Ascending aorta (tissue), 2 donors: ENCODE measurements around the gene MOSMO. TPM values are rescaled to one million over a fixed set of nuclear protein-coding genes. Genes with fewer than 3 reads are reported as not detected.

Source experiments
- DNase-seq, 2 donors: peaks; one replicate each; pipeline ENCODE4 v3.0.0-alpha.2; 2019; ENCODE audit warnings: low spot score in 2 of 2
- H3K27ac ChIP-seq, 2 donors: fragments of 200-600 bp; sonication (generic); one replicate each; pipeline ENCODE4 v1.5.1; 2016 to 2017; ENCODE audit warnings: mild to moderate bottlenecking in 1 of 2
- H3K27me3 ChIP-seq: fragments of 200-600 bp; sonication (generic); one replicate; pipeline ENCODE4 v1.5.1; 2017
- H3K36me3 ChIP-seq, 2 donors: fragments of 200-600 bp; sonication (generic); one replicate each; pipeline ENCODE4 v1.5.1; 2016
- H3K4me1 ChIP-seq, 2 donors: fragments of 200-600 bp; sonication (generic); one replicate each; pipeline ENCODE4 v1.5.1; 2016 to 2017; ENCODE audit warnings: mild to moderate bottlenecking in 1 of 2
- H3K4me3 ChIP-seq, 2 donors: fragments of 200-600 bp; sonication (generic); one replicate each; pipeline ENCODE4 v1.5.1; 2016 to 2017; ENCODE audit warnings: mild to moderate bottlenecking in 1 of 2
- H3K9me3 ChIP-seq, 2 donors: fragments of 200-600 bp; sonication (generic); one replicate each; pipeline ENCODE4 v1.5.1; 2016
- CTCF ChIP-seq, 3 experiments: fragments of 200-600 bp in 2 of 3; fragments of 450-650 bp in 1 of 3; sonication (generic) in 2 of 3; IDR thresholded peaks; one replicate each; pipeline ENCODE4 v1.5.1; 2016 to 2019; ENCODE audit warnings: antibody characterized with exemption in 3 of 3, mild to moderate bottlenecking in 1 of 3, moderate library complexity in 1 of 3
- intact Hi-C: fragments of 100-400 bp; cut with DNase I; formaldehyde crosslinking; loops from one replicate; pipeline ENCODE4 v1.15.1; 2023
- total RNA-seq: library from RNA; depleted of rRNA; stranded (reverse); fragments of >200 nt; gene quantifications from one replicate; pipeline ENCODE4 v1.1.0, GENCODE V29; 2016

MOSMO gene
- total RNA-seq, 1 donor from 2014 or later, result 3.6 TPM

GRCh38 chr16:22008215-22009059 lies 526 bp downstream of the MOSMO start:
- Histone ChIP-seq H3K4me1 (peaks cover 7 to 15% of the 10 kb centered on the region in 2 donors), H3K27me3 (no peaks in the 10 kb centered on the region), H3K9me3 (no peaks in the 10 kb centered on the region), H3K4me3 (peak overlapping the region; percentile 87 to 88), H3K27ac (peak overlapping the region; percentile 51 to 65), H3K36me3 (no peaks in the 10 kb centered on the region)
- intact Hi-C loops, result loop anchor here (1.0 to 5.0 kb wide), 2 partner anchors 7 to 289 kb away; partner anchors contain the start of genes PDZD9 and POLR3E
- DNase-seq, result peak in 1 of 2 donors; percentile 69
- TF ChIP-seq CTCF (IDR thresholded peaks at IDR 0.05), result no peak

GRCh38 chr16:22010902-22011301 lies 3.0 kb downstream of the MOSMO start:
- TF ChIP-seq CTCF (IDR thresholded peaks at IDR 0.05), result no peak
- no peaks in the 10 kb centered on the region for H3K27me3 ChIP-seq
- intact Hi-C loops, result no loop called here
- no peaks in the 10 kb centered on the region for H3K36me3 ChIP-seq
- no peak overlapping the region for H3K27ac ChIP-seq
- peaks cover 7 to 15% of the 10 kb centered on the region in 2 donors for H3K4me1 ChIP-seq
- no peak for DNase-seq
- no peaks in the 10 kb centered on the region for H3K9me3 ChIP-seq
- no peak overlapping the region for H3K4me3 ChIP-seq

GRCh38 chr16:22012241-22012640 lies 4.3 kb downstream of the MOSMO start:
- intact Hi-C loops, result no loop called here
- TF ChIP-seq CTCF (IDR thresholded peaks at IDR 0.05), result no peak
- DNase-seq, result no peak

GRCh38 chr16:22013486-22013885 lies 5.6 kb downstream of the MOSMO start:
- Histone ChIP-seq H3K36me3 (no peaks in the 10 kb centered on the region), H3K4me1 (peaks cover 5 to 10% of the 10 kb centered on the region in 2 donors), H3K27ac (no peak overlapping the region), H3K9me3 (no peaks in the 10 kb centered on the region), H3K27me3 (no peaks in the 10 kb centered on the region), H3K4me3 (no peak overlapping the region)
- DNase-seq, result no peak
- no peak for TF ChIP-seq CTCF (IDR thresholded peaks at IDR 0.05)
- intact Hi-C loops, result no loop called here

More at GRCh38 chr16:22012241-22012640, 4.3 kb downstream of the MOSMO start:
- Histone ChIP-seq H3K9me3 (no peaks in the 10 kb centered on the region), H3K27me3 (no peaks in the 10 kb centered on the region), H3K36me3 (no peaks in the 10 kb centered on the region), H3K27ac (no peak overlapping the region), H3K4me3 (no peak overlapping the region), H3K4me1 (peaks cover 5 to 10% of the 10 kb centered on the region in 2 donors)

- H3K27me3 ChIP-seq, result no peaks in the 10 kb centered on the region
- intact Hi-C loops, result no loop called here
- H3K27ac ChIP-seq, result no peak overlapping the region
- H3K36me3 ChIP-seq, result no peaks in the 10 kb centered on the region
- H3K4me3 ChIP-seq, result no peak overlapping the region
- peaks cover 0 to 4% of the 10 kb centered on the region in 2 donors for H3K4me1 ChIP-seq
- TF ChIP-seq CTCF (IDR thresholded peaks at IDR 0.05), result no peak
- no peaks in the 10 kb centered on the region for H3K9me3 ChIP-seq
- no peak for DNase-seq
These were observed 6.5 kb downstream of the MOSMO start for GRCh38 chr16:22014271-22014873.
